HEK293T (cell line): Measurements from ENCODE around the gene SLC35D2.
"Not testable (repeated sequence)": the region's sequence is repeated elsewhere in the genome, so short reads cannot be mapped to it uniquely, and the experiment has no call there.

Source experiments
- TARDBP ChIP-seq: fragments of 450-650 bp; IDR thresholded peaks from 2 replicates; pipeline ENCODE4 v1.6.1; 2016
- ZNF384 ChIP-seq: fragments of 450-650 bp; IDR thresholded peaks from 2 replicates; pipeline ENCODE4 v1.6.1; 2016

DNA sequence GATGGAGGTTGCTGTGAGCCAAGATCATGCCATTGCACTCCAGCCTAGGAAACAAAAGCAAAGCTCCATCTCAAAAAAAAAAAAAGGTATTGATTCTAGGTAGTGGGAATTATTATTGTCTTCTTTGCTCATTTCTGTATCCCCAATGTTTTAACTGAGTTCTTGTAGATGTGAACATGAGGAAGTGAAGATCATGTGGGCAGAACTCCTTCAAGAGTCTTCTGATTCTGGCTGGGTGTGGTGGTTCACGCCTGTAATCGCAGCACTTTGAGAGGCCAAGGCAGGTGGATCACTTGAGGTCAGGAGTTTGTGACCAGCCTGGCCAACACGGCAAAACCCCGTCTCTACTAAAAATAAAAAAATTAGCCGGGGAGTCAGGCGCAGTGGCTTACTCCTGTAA, 8.0 kb downstream of the SLC35D2 start:
- not testable (repeated sequence) for TF ChIP-seq ZNF384, TARDBP
